MCF 10A (cell line): ENCODE results near the gene GADD45A. TPM values are rescaled to one million over a fixed set of nuclear protein-coding genes. Genes with fewer than 3 reads are reported as not detected.
A peak's percentile ranks its signal among the peaks of the same experiment; 100 is the strongest.

ENCODE experiments used
- BruUV-seq: library from RNA; stranded (reverse); fragments of 400-500 nt; replicated peaks from 2 replicates; lab custom pipeline; 2021; lab: Mats Ljungman, UMichigan
- CTCF ChIA-PET: fragments of 300-600 bp; sonication (Branson Sonifier 250); formaldehyde crosslinking; extraction: SDS; loops from one replicate; lab custom pipeline; 2021; ENCODE audit warnings: antibody characterized with exemption, inconsistent platforms; lab: Yijun Ruan, JAX
- POLR2A ChIA-PET: fragments of 300-600, 350-650 bp; sonication (Branson Sonifier 250); formaldehyde crosslinking; extraction: SDS; loops from one replicate; lab custom pipeline; 2020; ENCODE audit warnings: antibody characterized with exemption, inconsistent platforms; lab: Yijun Ruan, JAX
- DNase-seq: peaks from one replicate; pipeline ENCODE4 v3.0.0-alpha.2; 2018; ENCODE audit not compliant: unreplicated experiment
- H3K27ac Mint-ChIP-seq: one replicate; pipeline ENCODE4 v1.8.0; 2022; ENCODE audit warnings: mild to moderate bottlenecking, low read depth, mixed read lengths; ENCODE audit not compliant: unreplicated experiment
- H3K27me3 Mint-ChIP-seq: one replicate; pipeline ENCODE4 v1.8.0; 2022; ENCODE audit warnings: mixed read lengths; ENCODE audit not compliant: insufficient read depth, unreplicated experiment
- H3K36me3 Mint-ChIP-seq: one replicate; pipeline ENCODE4 v1.8.0; 2022; ENCODE audit warnings: mild to moderate bottlenecking, moderate library complexity, mixed read lengths; ENCODE audit not compliant: insufficient read depth, unreplicated experiment
- H3K4me1 Mint-ChIP-seq: one replicate; pipeline ENCODE4 v1.8.0; 2022; ENCODE audit warnings: mixed read lengths; ENCODE audit not compliant: insufficient read depth, unreplicated experiment
- H3K4me3 Mint-ChIP-seq: one replicate; pipeline ENCODE4 v1.8.0; 2022; ENCODE audit warnings: mild to moderate bottlenecking, moderate library complexity, mixed read lengths; ENCODE audit not compliant: unreplicated experiment
- H3K9me3 Mint-ChIP-seq: one replicate; pipeline ENCODE4 v1.8.0; 2022; ENCODE audit warnings: mixed read lengths; ENCODE audit not compliant: unreplicated experiment
- intact Hi-C: fragments of 100-400 bp; cut with micrococcal nuclease; formaldehyde crosslinking; loops from 2 replicates; pipeline ENCODE4 v1.14.1; 2022
- total RNA-seq: library from RNA; stranded (reverse); gene quantifications from 2 replicates; pipeline ENCODE4 v1.2.3, GENCODE V29; 2022
- TF ChIP-seq, protein P1 (sequence below): fragments of 200-600 bp; IDR thresholded peaks from one replicate; pipeline ENCODE4 v1.8.0; 2022; ENCODE audit warnings: antibody characterized with exemption, mild to moderate bottlenecking; ENCODE audit not compliant: unreplicated experiment

The GADD45A gene
- total RNA-seq, 1 experiment from 2014 or later = 225 TPM

- ChIA-PET CTCF (interaction anchor here (0.7 to 1.2 kb wide), 3 partner anchors 50 to 158 kb away, joined by 3 to 6 read pairs (median 4); no protein-coding TSS in a partner anchor), POLR2A (interaction anchor here (1.3 to 12.5 kb wide), 4 partner anchors 15 to 62 kb away, joined by 3 to 446 read pairs (median 12); no protein-coding TSS in a partner anchor)
- DNase-seq = no peak
- TF ChIP-seq, protein P1, sequence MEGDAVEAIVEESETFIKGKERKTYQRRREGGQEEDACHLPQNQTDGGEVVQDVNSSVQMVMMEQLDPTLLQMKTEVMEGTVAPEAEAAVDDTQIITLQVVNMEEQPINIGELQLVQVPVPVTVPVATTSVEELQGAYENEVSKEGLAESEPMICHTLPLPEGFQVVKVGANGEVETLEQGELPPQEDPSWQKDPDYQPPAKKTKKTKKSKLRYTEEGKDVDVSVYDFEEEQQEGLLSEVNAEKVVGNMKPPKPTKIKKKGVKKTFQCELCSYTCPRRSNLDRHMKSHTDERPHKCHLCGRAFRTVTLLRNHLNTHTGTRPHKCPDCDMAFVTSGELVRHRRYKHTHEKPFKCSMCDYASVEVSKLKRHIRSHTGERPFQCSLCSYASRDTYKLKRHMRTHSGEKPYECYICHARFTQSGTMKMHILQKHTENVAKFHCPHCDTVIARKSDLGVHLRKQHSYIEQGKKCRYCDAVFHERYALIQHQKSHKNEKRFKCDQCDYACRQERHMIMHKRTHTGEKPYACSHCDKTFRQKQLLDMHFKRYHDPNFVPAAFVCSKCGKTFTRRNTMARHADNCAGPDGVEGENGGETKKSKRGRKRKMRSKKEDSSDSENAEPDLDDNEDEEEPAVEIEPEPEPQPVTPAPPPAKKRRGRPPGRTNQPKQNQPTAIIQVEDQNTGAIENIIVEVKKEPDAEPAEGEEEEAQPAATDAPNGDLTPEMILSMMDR = no peak
- intact Hi-C loops = no loop called here
- Mint-ChIP-seq H3K4me1 (peaks cover 14% of the 10 kb centered on the region), H3K36me3 (peaks cover 56% of the 10 kb centered on the region), H3K27me3 (no peaks in the 10 kb centered on the region), H3K9me3 (no peaks in the 10 kb centered on the region), H3K4me3 (no peak overlapping the region), H3K27ac (peak overlapping the region; percentile 19)
- BruUV-seq = no TSS peak
These were observed 5.4 kb downstream of the GADD45A start for GRCh38 chr1:67690411-67690810.

DNA sequence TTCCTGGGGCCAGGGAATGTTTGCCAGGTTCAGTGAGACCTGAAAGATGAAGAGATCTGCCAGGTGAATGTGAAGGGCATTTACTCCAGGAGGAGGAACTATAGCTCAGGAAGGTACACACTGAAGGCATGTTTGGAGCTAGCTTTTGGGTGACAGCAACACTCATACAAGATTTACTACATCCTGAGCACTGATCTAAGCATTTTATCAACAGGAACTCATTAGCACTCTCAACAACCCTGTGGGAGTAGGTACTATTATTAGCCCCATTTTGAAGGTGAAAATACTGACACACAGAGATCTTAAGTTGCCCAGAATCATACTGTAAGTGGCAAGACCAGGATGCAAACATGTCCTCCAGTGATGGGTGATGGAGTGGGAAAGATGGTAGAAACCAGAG is 6.7 kb downstream of the GADD45A start:
- H3K4me1 Mint-ChIP-seq = peaks cover 14% of the 10 kb centered on the region
- no peaks in the 10 kb centered on the region for H3K27me3 Mint-ChIP-seq
- CTCF ChIA-PET = interaction anchor here (0.6 to 2.0 kb wide), 9 partner anchors 9 to 181 kb away, joined by 3 to 15 read pairs (median 4); no protein-coding TSS in a partner anchor
- no peak overlapping the region for H3K4me3 Mint-ChIP-seq
- no peak for DNase-seq
- peaks cover 46% of the 10 kb centered on the region for H3K36me3 Mint-ChIP-seq
- TF ChIP-seq, protein P1 = no peak
- no TSS peak for BruUV-seq
- H3K27ac Mint-ChIP-seq = no peak overlapping the region
- POLR2A ChIA-PET = interaction anchor here (0.6 to 12.5 kb wide), 8 partner anchors 8 to 61 kb away, joined by 3 to 446 read pairs (median 6); no protein-coding TSS in a partner anchor
- no peaks in the 10 kb centered on the region for H3K9me3 Mint-ChIP-seq
- intact Hi-C loops = no loop called here

DNA sequence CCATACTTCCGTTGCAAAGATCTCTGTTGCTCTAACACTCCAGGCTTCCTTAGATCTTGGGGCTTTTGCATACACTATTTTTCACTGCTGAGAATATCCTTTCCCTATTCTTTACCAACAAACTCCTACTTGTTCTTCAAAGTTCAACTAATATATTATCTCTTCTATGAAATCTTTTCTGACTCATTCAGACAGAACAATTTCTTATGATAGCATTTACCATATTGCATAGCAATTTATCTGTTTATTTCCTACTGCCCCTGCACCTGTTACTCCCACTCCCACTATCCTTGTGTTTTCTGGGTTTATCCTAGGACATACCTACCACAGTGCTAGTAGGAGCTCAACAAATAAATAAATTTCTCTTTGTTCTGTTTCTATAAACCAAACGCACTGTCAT is 11.0 kb downstream of the GADD45A start:
- intact Hi-C loops = no loop called here
- Mint-ChIP-seq H3K27me3 (no peaks in the 10 kb centered on the region), H3K4me3 (no peak overlapping the region), H3K27ac (no peak overlapping the region), H3K4me1 (peaks cover 5% of the 10 kb centered on the region), H3K36me3 (peaks cover 29% of the 10 kb centered on the region), H3K9me3 (no peaks in the 10 kb centered on the region)
- no TSS peak for BruUV-seq
- TF ChIP-seq, protein P1 = no peak
- ChIA-PET CTCF (interaction anchor here (0.6 to 1.1 kb wide), 2 partner anchors 62 to 163 kb away, joined by 3 read pairs; no protein-coding TSS in a partner anchor), POLR2A (interaction anchor here (1.4 kb wide), 1 partner anchor 9 kb away, joined by 5 read pairs; no protein-coding TSS in a partner anchor)
- DNase-seq = no peak

DNA sequence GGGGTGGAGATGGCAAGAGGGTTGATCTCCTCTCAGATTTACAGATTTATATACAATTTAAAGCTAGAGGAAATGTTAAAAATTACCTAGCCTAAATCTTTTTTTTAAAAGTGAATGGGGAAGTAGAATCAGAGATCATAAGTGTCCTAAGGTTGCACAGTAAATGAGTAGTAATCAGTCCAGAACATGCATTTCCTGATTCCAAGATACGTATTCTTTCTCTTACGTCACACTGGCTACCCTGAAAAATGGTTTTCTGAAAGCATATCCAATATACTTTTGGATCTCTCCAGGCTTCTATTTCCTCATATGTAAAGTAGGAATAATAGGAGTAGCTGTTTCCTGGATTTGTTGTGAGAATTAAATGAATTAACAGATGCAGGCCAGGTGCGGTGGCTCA is 11.7 kb downstream of the GADD45A start:
- CTCF ChIA-PET = interaction anchor here (0.5 to 1.1 kb wide), 4 partner anchors 19 to 164 kb away, joined by 3 to 4 read pairs (median 3); no protein-coding TSS in a partner anchor
- Mint-ChIP-seq H3K27me3 (no peaks in the 10 kb centered on the region), H3K36me3 (peaks cover 28% of the 10 kb centered on the region), H3K9me3 (no peaks in the 10 kb centered on the region), H3K27ac (no peak overlapping the region), H3K4me3 (no peak overlapping the region), H3K4me1 (peaks cover 9% of the 10 kb centered on the region)
- TF ChIP-seq, protein P1 = no peak
- intact Hi-C loops = no loop called here
- BruUV-seq = no TSS peak
- no peak for DNase-seq
- POLR2A ChIA-PET = interaction anchor here (1.4 kb wide), 1 partner anchor 10 kb away, joined by 5 read pairs; no protein-coding TSS in a partner anchor
